K562 (cell line): ENCODE measurements around the gene CWF19L1. TPM values are rescaled to one million over a fixed set of nuclear protein-coding genes. Genes with fewer than 3 reads are reported as not detected.

ENCODE experiments used
- ATAC-seq: fragments of 200-7000 bp; cut with Tn5 transposase; 3 replicates; pipeline ENCODE4 v1.9.1; 2020; ENCODE audit warnings: moderate library complexity
- BruUV-seq: library from RNA; stranded (reverse); fragments of 400-500 nt; replicated peaks from 2 replicates; lab custom pipeline; 2021; lab: Mats Ljungman, UMichigan
- CTCF ChIA-PET: fragments of 300-600 bp; formaldehyde crosslinking; extraction: SDS; loops from one replicate; lab custom pipeline; 2021; ENCODE audit warnings: low intra/inter-chr PET ratio; lab: Yijun Ruan, JAX
- POLR2A ChIA-PET: fragments of 300-600, 350-650 bp; sonication (Branson Sonifier 250); formaldehyde crosslinking; extraction: SDS; loops from one replicate; lab custom pipeline; 2021; ENCODE audit warnings: antibody characterized with exemption, inconsistent platforms; lab: Yijun Ruan, JAX
- DNase-seq, 4 experiments: peaks; one replicate each; pipeline versions ENCODE4 v3.0.0 to v3.0.0-alpha.2; 2011 to 2018; ENCODE audit warnings: low spot score in 3 of 4, mixed read lengths in 3 of 4; ENCODE audit errors: extremely low read depth in 1 of 4
- FAIRE-seq: peaks from 2 replicates; lab custom pipeline; 2011; peaks lifted over from hg19 to GRCh38; lab: Jason Lieb, UNC
- H2AFZ ChIP-seq: 2 replicates; pipeline ENCODE4 v1.6.0; 2011; ENCODE audit warnings: low read depth, low read length, control low read depth, inconsistent platforms
- H3K27ac ChIP-seq: fragments of 200-600 bp; 3 replicates; pipeline ENCODE4 v1.8.0; 2011; ENCODE audit warnings: low read depth, mild to moderate bottlenecking, control low read depth, inconsistent platforms, low read length, moderate library complexity, mixed read lengths; ENCODE audit errors: extremely low read depth
- H3K27me3 ChIP-seq, 2 experiments: fragments of 300-600 bp in 1 of 2; 2 replicates in 1 of 2; 3 replicates in 1 of 2; pipeline versions ENCODE4 v1.6.0 to v1.8.0; 2011; ENCODE audit warnings: inconsistent platforms in 2 of 2, low read length in 2 of 2, mild to moderate bottlenecking in 1 of 2, mixed read lengths in 1 of 2, moderate library complexity in 1 of 2; ENCODE audit not compliant: control insufficient read depth in 2 of 2, insufficient read depth in 2 of 2
- H3K36me3 ChIP-seq: fragments of 300-600 bp; 3 replicates; pipeline ENCODE4 v1.8.0; 2011; ENCODE audit warnings: mild to moderate bottlenecking, low read length, inconsistent platforms; ENCODE audit not compliant: control insufficient read depth, insufficient read depth
- H3K4me1 ChIP-seq, 2 experiments: fragments of 200-600 bp in 1 of 2; replicated peaks in 1 of 2; 2 replicates in 1 of 2; 3 replicates in 1 of 2; pipeline versions ENCODE4 v1.5.1 to v1.8.0; 2011; ENCODE audit warnings: inconsistent platforms in 2 of 2, low read length in 2 of 2, mild to moderate bottlenecking in 1 of 2, mixed read lengths in 1 of 2, moderate library complexity in 1 of 2; ENCODE audit not compliant: control insufficient read depth in 2 of 2, insufficient read depth in 2 of 2
- H3K4me2 ChIP-seq: 2 replicates; pipeline ENCODE4 v1.6.1; 2011; ENCODE audit warnings: low read length, control low read depth, inconsistent platforms, mixed read lengths; ENCODE audit not compliant: insufficient read depth
- H3K4me3 ChIP-seq: fragments of 200-600 bp; sonication (generic), shearing (Covaris generic); 2 replicates; pipeline ENCODE4 v1.5.1; 2016; ENCODE audit warnings: control low read depth, inconsistent platforms
- H3K79me2 ChIP-seq: fragments of 200-600 bp; 3 replicates; pipeline ENCODE4 v1.8.0; 2011; ENCODE audit warnings: low read length, inconsistent platforms; ENCODE audit not compliant: control insufficient read depth, insufficient read depth
- H3K9ac ChIP-seq, 2 experiments: 2 replicates each; pipeline versions ENCODE4 v1.6.0 to v1.6.1; 2011; ENCODE audit warnings: low read depth in 2 of 2, low read length in 2 of 2, control low read depth in 1 of 2, inconsistent platforms in 1 of 2, mild to moderate bottlenecking in 1 of 2, mixed read lengths in 1 of 2; ENCODE audit not compliant: insufficient read depth in 1 of 2
- H3K9me1 ChIP-seq: one replicate; pipeline ENCODE4 v1.6.0; 2011; ENCODE audit warnings: inconsistent platforms, mild to moderate bottlenecking, low read length, moderate library complexity; ENCODE audit not compliant: control insufficient read depth, insufficient read depth
- H3K9me3 ChIP-seq: replicated peaks from 2 replicates; pipeline ENCODE4 v1.5.1; 2011; ENCODE audit warnings: low read depth, low read length, inconsistent platforms; ENCODE audit not compliant: control insufficient read depth, insufficient read depth
- H4K20me1 ChIP-seq: replicated peaks from 2 replicates; pipeline ENCODE4 v1.6.1; 2011; ENCODE audit warnings: low read length, inconsistent platforms, mixed read lengths; ENCODE audit not compliant: control insufficient read depth, insufficient read depth
- BDP1 ChIP-seq: IDR thresholded peaks from 3 replicates; pipeline ENCODE4 v1.6.1; 2011; ENCODE audit not compliant: insufficient read length, insufficient read depth
- ETV5 ChIP-seq: sonication (generic); formaldehyde crosslinking; IDR thresholded peaks from 2 replicates; pipeline ENCODE4 v1.4.0; 2020; ENCODE audit warnings: low read depth, mild to moderate bottlenecking, missing genetic modification reagents
- PHB ChIP-seq: fragments of 250-450 bp; sonication (Bioruptor Pico); IDR thresholded peaks from 2 replicates; pipeline ENCODE4 v1.5.0; 2021
- RAD21 ChIP-seq, 2 experiments: fragments of 250-450 bp in 1 of 2; fragments of 450-650 bp in 1 of 2; sonication (Bioruptor Pico) in 1 of 2; formaldehyde crosslinking in 1 of 2; IDR thresholded peaks in 1 of 2; conservative IDR thresholded peaks in 1 of 2; 2 replicates each; pipeline versions ENCODE4 v1.4.0 to v1.8.0; 2020 to 2022; ENCODE audit warnings: mild to moderate bottlenecking in 2 of 2, moderate library complexity in 1 of 2
- SAFB2 ChIP-seq: fragments of 200-400 bp; formaldehyde crosslinking; IDR thresholded peaks from 2 replicates; pipeline ENCODE4 v1.6.1; 2018; ENCODE audit warnings: borderline replicate concordance, low read length, low read depth, moderate library complexity; ENCODE audit not compliant: severe bottlenecking
- SMAD1 ChIP-seq: fragments of 150-350 bp; IDR thresholded peaks from 2 replicates; pipeline ENCODE4 v1.6.1; 2014; ENCODE audit warnings: low read length, low read depth; ENCODE audit not compliant: partially characterized antibody
- TAL1 ChIP-seq: fragments of 450-650 bp; IDR thresholded peaks from 2 replicates; pipeline ENCODE4 v1.6.1; 2016; ENCODE audit warnings: mild to moderate bottlenecking
- ZNF23 ChIP-seq: fragments of 250-450 bp; sonication (Bioruptor Pico); IDR thresholded peaks from 2 replicates; pipeline ENCODE4 v1.4.0; 2020; ENCODE audit warnings: mild to moderate bottlenecking
- WGBS: fragments of 100-300 bp; shearing (Covaris generic); methylation state at CpG from one replicate; pipeline ENCODE4 v1.1.6; 2016; ENCODE audit warnings: low coverage, mixed read lengths; ENCODE audit not compliant: insufficient coverage; ENCODE audit errors: missing lambda C conversion rate; 5-methylcytosine and 5-hydroxymethylcytosine counted together
- in situ Hi-C: fragments of 300-500 bp; cut with MboI; formaldehyde crosslinking; loops from 4 replicates; pipeline ENCODE4 v1.15.0; 2018; ENCODE audit warnings: inconsistent platforms, mixed read lengths
- intact Hi-C: fragments of 100-400 bp; cut with micrococcal nuclease; formaldehyde crosslinking; loops from 2 replicates; pipeline ENCODE4 v1.14.2; 2022
- polyA plus RNA-seq, 8 experiments: library from polyadenylated mRNA; depleted of rRNA in 4 of 8; stranded (reverse) in 5 of 8; unstranded in 3 of 8; fragments of >200 nt; fragmentation: Nextera tagmentation in 2 of 8; fragmentation: Illumina TruSeq in 1 of 8; extraction: Ambion mirVana in 2 of 8; extraction: Trizol in 1 of 8; gene quantifications; 2 replicates each; pipeline versions ENCODE4 v1.2.1 to v1.2.3, GENCODE V29; 2011 to 2014; ENCODE audit warnings: inconsistent platforms in 1 of 8, missing spikeins in 1 of 8
- total RNA-seq, 7 experiments: library from RNA; depleted of rRNA in 6 of 7; stranded (reverse); fragments of >200 nt in 6 of 7; fragmentation: Illumina TruSeq in 2 of 7; extraction: Trizol in 2 of 7; gene quantifications; 2 replicates each; pipeline versions ENCODE4 v1.2.1 to v1.2.3, GENCODE V29; 2011 to 2021; ENCODE audit warnings: low replicate concordance in 1 of 7
- TF ChIP-seq, protein P1 (sequence below): fragments of 450-650 bp; formaldehyde crosslinking; IDR thresholded peaks from 2 replicates; pipeline ENCODE4 v1.4.0; 2020; ENCODE audit warnings: mild to moderate bottlenecking
- TF ChIP-seq, protein P2 (sequence below), 2 experiments: fragments of 450-650 bp; formaldehyde crosslinking in 1 of 2; IDR thresholded peaks; 2 replicates each; pipeline versions ENCODE4 v1.4.0 to v1.6.1; 2014 to 2020; ENCODE audit warnings: mild to moderate bottlenecking in 2 of 2, borderline replicate concordance in 1 of 2, low read depth in 1 of 2

The CWF19L1 gene
- total and polyA plus RNA-seq, 9 of the 15 experiments (the other 6 are each of a cell fraction or from before 2014, with no cell fraction given), result 19.5 to 49.9 (median 30.9) TPM

DNA sequence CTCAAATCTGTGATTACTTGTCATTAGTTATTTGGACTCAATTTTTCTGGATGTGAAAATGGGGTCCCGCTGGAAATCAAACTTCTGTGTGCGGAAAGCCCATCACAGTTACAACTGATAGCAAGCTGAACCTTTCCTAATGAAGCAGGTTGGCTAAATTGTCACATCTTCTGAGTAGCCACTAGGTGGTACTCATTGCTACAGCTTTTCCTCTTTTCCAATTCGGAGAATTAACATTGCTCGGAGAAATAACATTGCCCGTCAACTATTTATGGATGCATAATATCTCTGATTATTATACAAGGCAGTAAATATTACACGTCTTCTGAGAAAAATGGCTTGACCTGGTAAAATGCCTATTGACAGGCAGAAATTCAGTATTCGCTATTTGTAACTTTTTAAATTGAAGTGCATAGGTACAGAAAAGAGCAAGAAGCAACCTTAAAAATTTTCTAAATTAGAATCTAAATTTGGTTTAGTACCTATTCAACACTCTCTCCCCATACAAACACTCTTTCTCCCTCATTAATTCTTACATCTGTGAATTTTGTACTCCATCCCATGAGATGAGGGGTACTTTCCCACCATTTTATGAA, 36.4 kb upstream of the CWF19L1 start:
- DNase-seq (peak; percentile 23 to 36 (median 31)), FAIRE-seq (peak; percentile 86), ATAC-seq (peak; percentile 64; the same call in 2 of the 3 replicates)
- Histone ChIP-seq H3K4me3 (no peak overlapping the region), H3K4me1 (no peaks in the 10 kb centered on the region; a peak in 1 of 5 replicates), H3K79me2 (no peaks in the 10 kb centered on the region), H3K27ac (no peak overlapping the region), H3K9me1 (no peaks in the 10 kb centered on the region), H3K9ac (no peak overlapping the region), H4K20me1 (no peaks in the 10 kb centered on the region), H2AFZ (no peak overlapping the region), H3K4me2 (no peak overlapping the region), H3K27me3 (peaks cover 9 to 14% of the 10 kb centered on the region in 2 experiments; a peak in 4 of 5 replicates), H3K9me3 (no peaks in the 10 kb centered on the region), H3K36me3 (no peaks in the 10 kb centered on the region)
- no TSS peak for BruUV-seq
- intact Hi-C loops (loop anchor here (1.0 kb wide), 1 partner anchor 129 kb away; no protein-coding TSS in a partner anchor), in situ Hi-C loops (no loop called here)
- CTCF ChIA-PET, result interaction anchor here (0.8 to 3.9 kb wide), 4 partner anchors 32 to 215 kb away, joined by 3 to 38 read pairs (median 6); no protein-coding TSS in a partner anchor
- WGBS, result 5% methylated on average over 7 of the region's 7 CpGs
- POLR2A ChIA-PET, result interaction anchor here (0.7 to 0.9 kb wide), 2 partner anchors 12 to 124 kb away, joined by 3 read pairs; no protein-coding TSS in a partner anchor
- TF ChIP-seq RAD21 (CRISPR knock-in tag; conservative IDR thresholded peaks at IDR 0.05 in 1 of 2, IDR thresholded peaks at IDR 0.05 in 1 of 2) (peak; percentile 25 to 63; a peak in 3 of 4 replicates), SAFB2 (no peak), ETV5 (CRISPR knock-in tag) (no peak), BDP1 (no peak), ZNF23 (CRISPR knock-in tag) (no peak), TAL1 (no peak), PHB (CRISPR knock-in tag) (no peak), SMAD1 (no peak)
- TF ChIP-seq, protein P1, sequence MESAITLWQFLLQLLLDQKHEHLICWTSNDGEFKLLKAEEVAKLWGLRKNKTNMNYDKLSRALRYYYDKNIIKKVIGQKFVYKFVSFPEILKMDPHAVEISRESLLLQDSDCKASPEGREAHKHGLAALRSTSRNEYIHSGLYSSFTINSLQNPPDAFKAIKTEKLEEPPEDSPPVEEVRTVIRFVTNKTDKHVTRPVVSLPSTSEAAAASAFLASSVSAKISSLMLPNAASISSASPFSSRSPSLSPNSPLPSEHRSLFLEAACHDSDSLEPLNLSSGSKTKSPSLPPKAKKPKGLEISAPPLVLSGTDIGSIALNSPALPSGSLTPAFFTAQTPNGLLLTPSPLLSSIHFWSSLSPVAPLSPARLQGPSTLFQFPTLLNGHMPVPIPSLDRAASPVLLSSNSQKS (CRISPR knock-in tag), result no peak
- TF ChIP-seq, protein P2, sequence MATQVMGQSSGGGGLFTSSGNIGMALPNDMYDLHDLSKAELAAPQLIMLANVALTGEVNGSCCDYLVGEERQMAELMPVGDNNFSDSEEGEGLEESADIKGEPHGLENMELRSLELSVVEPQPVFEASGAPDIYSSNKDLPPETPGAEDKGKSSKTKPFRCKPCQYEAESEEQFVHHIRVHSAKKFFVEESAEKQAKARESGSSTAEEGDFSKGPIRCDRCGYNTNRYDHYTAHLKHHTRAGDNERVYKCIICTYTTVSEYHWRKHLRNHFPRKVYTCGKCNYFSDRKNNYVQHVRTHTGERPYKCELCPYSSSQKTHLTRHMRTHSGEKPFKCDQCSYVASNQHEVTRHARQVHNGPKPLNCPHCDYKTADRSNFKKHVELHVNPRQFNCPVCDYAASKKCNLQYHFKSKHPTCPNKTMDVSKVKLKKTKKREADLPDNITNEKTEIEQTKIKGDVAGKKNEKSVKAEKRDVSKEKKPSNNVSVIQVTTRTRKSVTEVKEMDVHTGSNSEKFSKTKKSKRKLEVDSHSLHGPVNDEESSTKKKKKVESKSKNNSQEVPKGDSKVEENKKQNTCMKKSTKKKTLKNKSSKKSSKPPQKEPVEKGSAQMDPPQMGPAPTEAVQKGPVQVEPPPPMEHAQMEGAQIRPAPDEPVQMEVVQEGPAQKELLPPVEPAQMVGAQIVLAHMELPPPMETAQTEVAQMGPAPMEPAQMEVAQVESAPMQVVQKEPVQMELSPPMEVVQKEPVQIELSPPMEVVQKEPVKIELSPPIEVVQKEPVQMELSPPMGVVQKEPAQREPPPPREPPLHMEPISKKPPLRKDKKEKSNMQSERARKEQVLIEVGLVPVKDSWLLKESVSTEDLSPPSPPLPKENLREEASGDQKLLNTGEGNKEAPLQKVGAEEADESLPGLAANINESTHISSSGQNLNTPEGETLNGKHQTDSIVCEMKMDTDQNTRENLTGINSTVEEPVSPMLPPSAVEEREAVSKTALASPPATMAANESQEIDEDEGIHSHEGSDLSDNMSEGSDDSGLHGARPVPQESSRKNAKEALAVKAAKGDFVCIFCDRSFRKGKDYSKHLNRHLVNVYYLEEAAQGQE (IDR thresholded peaks at IDR 0.05; ENCODE audit: borderline replicate concordance), result peak; percentile 41; the same call in 1 of the 2 replicates
- TF ChIP-seq, protein P2 (CRISPR knock-in tag; IDR thresholded peaks at IDR 0.05; ENCODE audit: low read depth), result no peak
